HG02938 (cell line): ENCODE data around the gene ORAI1.
A peak's percentile ranks its signal among the peaks of the same experiment; 100 is the strongest.
"Not testable (repeated sequence)": the region's sequence is repeated elsewhere in the genome, so short reads cannot be mapped to it uniquely, and the experiment has no call there.

Experiments
- ATAC-seq: cut with Tn5 transposase; IDR thresholded peaks from one replicate; pipeline ENCODE4 v1.9.1; 2021; ENCODE audit warnings: mild to moderate bottlenecking, moderate library complexity; ENCODE audit not compliant: unreplicated experiment

ORAI1 gene

DNA sequence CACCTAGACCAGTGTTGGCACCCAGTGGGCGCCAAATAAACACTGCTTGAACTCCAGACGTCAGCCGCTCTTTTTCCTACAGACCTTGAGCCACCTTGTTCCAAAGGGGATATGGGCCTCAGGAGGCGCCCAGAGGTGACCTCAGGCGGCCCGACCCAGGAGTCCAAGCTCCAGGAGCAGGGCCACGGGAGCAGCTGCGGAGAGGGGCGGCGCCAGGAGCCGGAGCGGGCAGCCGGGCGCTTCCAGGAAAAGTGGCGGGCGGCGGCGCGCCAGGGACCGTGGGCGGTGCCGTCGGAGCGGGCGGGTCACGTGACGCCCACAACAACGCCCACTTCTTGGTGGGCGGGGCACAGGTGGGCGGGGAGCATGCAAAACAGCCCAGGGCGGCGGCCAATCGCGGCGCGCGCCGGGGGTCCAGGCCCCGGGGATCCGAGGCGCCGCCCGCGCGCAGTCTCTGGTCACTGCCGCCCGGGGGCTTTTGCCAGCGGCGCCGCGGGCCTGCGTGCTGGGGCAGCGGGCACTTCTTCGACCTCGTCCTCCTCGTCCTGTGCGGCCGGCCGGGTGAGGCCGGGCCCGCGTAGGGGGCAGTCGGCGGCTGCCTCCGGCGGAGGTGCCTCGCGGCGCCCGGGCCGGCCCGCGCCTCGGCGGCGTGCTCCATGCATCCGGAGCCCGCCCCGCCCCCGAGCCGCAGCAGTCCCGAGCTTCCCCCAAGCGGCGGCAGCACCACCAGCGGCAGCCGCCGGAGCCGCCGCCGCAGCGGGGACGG lies at the start of gene ORAI1:
TSS of gene ORAI1 (plus strand) at position 444 of the 766 bp plus-strand sequence.
- ATAC-seq, result peak; percentile 44

DNA sequence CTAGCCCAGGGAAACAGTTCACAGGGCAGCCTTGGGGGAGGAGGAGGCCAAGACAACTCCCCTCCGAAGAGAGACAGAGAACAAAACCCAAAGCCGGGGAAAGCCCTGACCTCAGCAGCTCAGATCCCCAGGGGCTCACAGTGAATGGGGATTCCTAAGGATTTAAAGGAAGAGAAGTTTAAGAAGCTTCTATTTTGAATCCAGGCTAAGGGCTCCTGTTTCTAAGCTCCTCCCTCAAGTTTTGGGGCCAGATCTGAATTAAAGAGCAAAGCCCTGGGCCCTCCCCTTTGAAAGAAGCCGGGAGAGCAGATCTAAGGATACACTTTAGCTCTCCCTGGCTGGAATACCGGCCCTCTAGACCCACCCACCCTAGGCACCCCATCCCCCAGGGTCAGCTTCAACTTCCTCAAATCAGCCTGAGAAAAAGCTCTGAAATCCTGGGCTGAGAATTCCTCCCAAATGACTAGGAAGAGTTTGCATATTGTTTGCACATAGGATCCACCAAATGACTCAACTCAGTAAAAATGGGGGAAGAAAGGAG lies 49.4 kb upstream of the ORAI1 start:
- no peak for ATAC-seq

GRCh38 chr12:121577443-121578180 lies 48.7 kb upstream of the ORAI1 start:
- ATAC-seq, result no peak

DNA sequence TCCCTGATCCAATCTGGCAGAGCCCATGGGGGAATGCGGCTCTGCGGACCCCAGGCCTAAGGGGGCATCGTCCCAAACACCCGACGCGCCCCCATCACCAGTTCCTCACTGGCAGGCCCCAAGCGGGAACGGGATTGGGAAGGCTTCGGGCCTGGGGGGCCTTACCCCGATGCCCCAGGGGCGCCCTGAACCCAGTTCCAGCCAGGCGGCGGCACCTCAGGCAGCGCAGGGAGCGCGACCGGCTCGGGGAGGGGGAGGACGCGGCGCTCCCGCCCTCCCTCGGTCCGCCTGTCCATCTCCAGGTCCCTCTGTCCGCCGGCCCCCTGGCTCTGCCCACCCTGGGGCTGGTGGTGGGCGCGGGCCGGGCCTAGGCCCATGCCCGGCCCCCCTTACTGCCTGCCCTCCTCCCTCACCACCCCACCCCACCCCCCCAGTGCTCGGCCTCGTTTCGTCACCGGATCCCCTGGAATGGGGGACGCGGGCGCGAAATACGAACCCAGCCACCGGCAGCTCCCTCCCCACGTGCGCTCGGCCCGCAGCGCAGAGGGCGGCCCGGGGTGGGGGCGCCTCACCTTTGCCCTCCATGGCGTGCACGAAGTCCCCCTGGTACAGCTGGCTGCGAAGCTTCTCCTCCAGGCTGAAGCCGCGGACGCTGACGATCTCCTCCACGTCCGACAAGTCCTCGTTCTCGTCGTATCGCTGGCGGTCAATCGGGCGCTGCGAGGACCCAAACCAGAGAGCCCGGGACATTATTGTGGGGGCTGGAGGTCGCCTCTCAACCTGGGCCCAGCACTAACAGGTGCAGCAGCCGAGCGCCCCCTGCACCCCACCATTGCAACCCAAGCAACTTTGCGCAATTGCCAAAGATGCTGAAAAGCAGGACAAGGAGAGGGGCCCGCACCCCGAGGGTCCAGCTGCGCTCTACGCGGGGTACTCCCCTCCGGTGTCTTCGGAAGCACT lies 47.8 kb upstream of the ORAI1 start:
- no peak for ATAC-seq

DNA sequence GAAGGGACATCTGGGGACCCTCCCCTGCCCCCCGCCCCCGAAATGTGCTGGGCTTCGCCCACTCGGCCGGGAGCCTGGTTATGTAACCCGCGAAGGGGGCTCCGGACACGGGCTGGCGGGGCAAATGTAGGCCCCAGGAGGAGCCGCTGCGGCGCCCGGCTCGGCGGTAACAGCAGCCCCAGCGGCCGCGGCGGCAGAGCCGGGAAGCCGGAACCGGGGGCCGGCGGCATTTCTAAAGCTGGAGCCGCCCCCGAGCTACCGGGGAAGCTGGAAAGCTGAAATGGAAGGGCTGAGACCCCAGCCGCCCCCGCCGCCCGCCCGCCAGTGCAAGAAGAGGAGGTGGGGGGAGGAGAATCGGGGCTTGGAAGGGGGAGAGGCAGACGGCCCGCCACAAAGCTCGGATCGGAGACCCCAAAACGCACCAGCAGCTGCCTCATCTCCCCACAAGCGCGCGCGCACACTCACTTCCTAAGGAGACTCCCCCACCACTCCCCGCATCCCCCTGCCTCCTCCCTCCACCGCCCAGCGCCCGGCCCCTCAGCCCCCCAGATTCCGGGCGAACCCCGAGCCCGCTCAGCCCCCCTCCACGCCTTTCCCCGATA lies 47.0 kb upstream of the ORAI1 start:
- no peak for ATAC-seq

GRCh38 chr12:121579981-121580868 lies 46.1 kb upstream of the ORAI1 start:
- ATAC-seq, result no peak

DNA sequence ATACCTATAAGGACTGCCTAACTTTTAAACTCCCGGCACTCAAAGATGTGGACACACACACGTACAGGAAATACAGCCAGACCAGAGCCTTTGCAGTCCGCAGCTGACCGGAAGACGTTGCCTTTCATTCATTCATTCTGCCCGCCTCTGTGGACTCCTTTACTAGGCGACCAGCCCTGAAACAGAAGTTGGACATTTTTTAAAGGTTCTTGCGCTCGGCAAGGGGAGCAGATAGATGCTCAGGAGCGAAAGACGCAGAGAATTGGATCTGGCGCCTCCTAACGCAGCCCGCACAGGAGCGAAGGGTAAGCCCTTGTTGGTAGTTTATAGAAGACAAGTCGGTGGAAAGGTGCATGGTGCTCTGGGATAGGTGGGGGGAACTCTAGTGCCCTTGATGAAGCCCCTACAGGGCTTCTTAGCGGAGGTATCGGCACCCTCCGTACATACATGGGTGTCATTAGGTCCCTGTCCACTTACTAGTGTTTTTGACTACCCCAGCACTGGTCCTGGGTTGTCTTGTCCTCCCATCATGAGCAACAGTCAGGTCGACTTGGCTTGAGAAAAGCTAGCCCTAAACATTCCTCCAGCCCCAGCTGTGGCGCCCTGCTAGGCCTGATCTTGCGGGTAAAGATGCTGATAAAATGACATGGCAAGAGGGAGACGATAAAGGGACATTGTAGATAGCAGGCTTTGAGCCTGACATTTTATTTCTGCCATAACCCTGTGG lies 45.2 kb upstream of the ORAI1 start, which contains the start of gene KDM2B:
TSS of gene KDM2B (minus strand) at position 65 of the 727 bp plus-strand sequence. CDS start 112 bp downstream, outside the sequence.
- no peak for ATAC-seq

- ATAC-seq, result no peak
These were observed 44.5 kb upstream of the ORAI1 start for GRCh38 chr12:121581686-121582429.

DNA sequence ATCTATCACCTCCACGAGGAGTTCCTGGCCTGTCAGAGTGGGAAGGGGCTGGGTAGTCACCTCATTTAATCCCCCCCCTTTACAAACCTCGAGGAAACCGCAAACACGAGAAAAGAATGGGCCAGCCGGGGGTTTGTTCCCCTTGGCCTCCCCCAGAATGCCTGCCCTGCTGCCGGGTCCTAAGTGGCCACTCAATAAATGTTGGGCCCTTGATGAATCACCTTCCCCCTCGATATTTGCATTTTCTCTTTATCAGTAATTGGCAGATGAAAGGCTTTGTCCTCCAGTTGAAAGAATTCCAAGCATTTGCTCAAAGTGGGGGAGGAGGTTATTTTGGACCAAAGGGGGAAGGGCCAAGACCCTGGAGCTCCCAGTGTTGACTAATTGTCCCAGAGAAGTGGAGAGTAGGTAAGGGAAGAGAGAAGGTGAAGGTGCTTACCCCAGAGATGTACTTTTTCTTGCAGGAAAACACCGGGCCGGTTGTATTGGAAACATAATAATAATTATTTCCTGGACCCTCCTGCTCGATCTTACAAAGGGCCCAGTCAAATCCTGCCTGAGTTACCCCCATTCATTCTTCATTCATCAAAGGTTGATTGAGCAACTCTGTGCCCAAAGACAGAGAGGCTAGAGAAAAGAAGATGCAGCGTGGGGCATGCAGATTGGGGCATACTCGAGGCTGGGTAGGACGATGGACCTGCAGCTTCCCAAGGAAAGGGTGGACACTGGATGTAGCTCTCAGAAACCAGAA lies 43.6 kb upstream of the ORAI1 start:
- no peak for ATAC-seq

DNA sequence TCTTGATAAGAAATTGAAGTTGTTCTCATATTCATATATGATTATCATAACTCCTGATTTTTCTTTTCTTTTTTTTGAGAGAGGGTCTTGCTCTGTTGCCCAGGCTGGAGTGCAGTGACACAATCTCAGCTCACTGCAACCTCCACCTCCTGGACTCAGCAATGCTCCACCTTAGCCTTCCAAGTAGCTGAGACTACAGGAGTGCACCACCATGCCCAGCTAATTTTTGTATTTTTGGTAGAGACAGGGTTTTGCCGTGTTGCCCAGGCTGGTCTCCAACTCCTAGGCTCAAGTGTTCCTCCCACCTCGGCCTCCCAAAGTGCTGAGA lies 43.0 kb upstream of the ORAI1 start:
- ATAC-seq, result not testable (repeated sequence)

GRCh38 chr12:121584885-121585284 lies 41.4 kb upstream of the ORAI1 start:
- ATAC-seq, result not testable (repeated sequence)

- ATAC-seq, result peak; percentile 51
These were observed 35.7 kb upstream of the ORAI1 start for GRCh38 chr12:121590476-121591143.

GRCh38 chr12:121592320-121592719 lies 34.0 kb upstream of the ORAI1 start:
- no peak for ATAC-seq

DNA sequence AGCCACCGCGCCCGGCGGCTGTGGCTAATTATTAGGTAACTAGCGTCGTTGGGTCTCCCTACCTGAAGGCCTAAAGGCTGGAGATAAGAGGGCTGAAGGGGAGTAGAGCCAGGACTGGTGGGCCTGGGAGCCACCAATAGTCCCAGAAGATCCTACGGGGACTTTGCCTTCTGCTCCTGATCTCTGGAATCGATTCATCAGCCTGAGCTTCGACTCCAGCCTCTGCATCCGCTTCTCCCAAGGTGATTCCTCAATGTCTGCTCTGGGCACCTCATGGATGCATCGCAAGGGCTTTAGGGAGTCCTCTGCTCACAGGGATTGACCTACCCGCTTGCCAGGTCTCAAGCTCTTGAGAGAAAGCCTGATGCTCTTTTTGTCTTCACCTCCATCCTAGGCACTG lies 30.8 kb upstream of the ORAI1 start:
- ATAC-seq, result no peak

DNA sequence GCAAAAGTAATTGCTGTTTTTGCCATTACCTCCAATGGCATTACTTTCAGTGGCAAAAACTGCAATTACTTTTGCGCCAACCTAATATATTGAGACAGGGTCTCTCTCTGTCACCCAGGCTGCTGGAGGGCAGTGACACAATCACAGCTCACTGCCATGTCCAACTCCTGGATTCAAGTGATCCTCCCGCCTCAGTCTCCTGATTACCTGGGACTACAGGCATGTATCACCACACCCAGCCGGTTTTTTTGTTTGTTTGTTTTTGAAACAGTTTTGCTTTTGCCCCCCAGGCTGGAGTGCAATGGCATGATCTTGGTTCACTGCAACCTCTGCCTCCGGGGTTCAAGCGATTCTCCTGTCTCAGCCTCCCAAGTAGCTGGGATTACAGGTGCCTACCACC lies 29.8 kb upstream of the ORAI1 start:
- ATAC-seq, result no peak

- no peak for ATAC-seq
These were observed 25.5 kb upstream of the ORAI1 start for GRCh38 chr12:121600702-121601336.
